ENCODE measurements around the gene ARHGEF4. TPM values are rescaled to one million over a fixed set of nuclear protein-coding genes. Genes with fewer than 3 reads are reported as not detected.

ARHGEF4 gene
- total and polyA plus RNA-seq, 2 experiments from 2014 or later, result 4.6 to 16.6 TPM

GRCh38 chr2:130871843-130872740, 35.4 kb downstream of the ARHGEF4 start:
- no peaks in the 10 kb centered on the region for H3K79me2 ChIP-seq (replicated peaks; ENCODE audit: insufficient read depth)
- Mint-ChIP-seq H3K4me3 (no peak overlapping the region), H3K9me3 (peaks cover 7% of the 10 kb centered on the region; the same call in 2 of the 3 replicates), H3K27ac (no peak overlapping the region), H3K36me3 (ENCODE audit: low read depth) (no peaks in the 10 kb centered on the region), H3K27me3 (ENCODE audit: insufficient read depth, low read depth, poor library complexity) (peaks cover 6% of the 10 kb centered on the region), H3K4me1 (no peaks in the 10 kb centered on the region)
- no peaks in the 10 kb centered on the region for H3K36me3 ChIP-seq (ENCODE audit: insufficient read depth)
- H3F3A ChIP-seq (replicated peaks; ENCODE audit: low read depth), result no peaks in the 10 kb centered on the region
- H3K9me2 ChIP-seq (ENCODE audit: insufficient read depth), result no peaks in the 10 kb centered on the region
- no peak overlapping the region for H3K4me2 ChIP-seq
- no peak overlapping the region for H2AFZ ChIP-seq
- TF ChIP-seq ZNF114 (CRISPR knock-in tag; IDR thresholded peaks at IDR 0.05) (no peak), EZH2phosphoT487 (IDR thresholded peaks at IDR 0.05; ENCODE audit: unreplicated experiment) (no peak), CTCF (conservative IDR thresholded peaks at IDR 0.05; ENCODE audit: low read depth in 2 of 2) (no peak), ETS1 (IDR thresholded peaks at IDR 0.05) (no peak), STAT1 (IDR thresholded peaks at IDR 0.05; ENCODE audit: unreplicated experiment) (no peak), ZNF462 (CRISPR knock-in tag; IDR thresholded peaks at IDR 0.05) (no peak), ZNF331 (CRISPR knock-in tag; IDR thresholded peaks at IDR 0.05; ENCODE audit: low read depth) (no peak), NANOG (IDR thresholded peaks at IDR 0.05; ENCODE audit: borderline replicate concordance) (no peak), REST (IDR thresholded peaks at IDR 0.05; ENCODE audit: unreplicated experiment) (no peak), JUNB (IDR thresholded peaks at IDR 0.05; ENCODE audit: unreplicated experiment) (no peak), POLR2AphosphoS5 (IDR thresholded peaks at IDR 0.05; ENCODE audit: low read depth) (no peak), CREB1 (CRISPR knock-in tag; IDR thresholded peaks at IDR 0.05; ENCODE audit: low read depth) (no peak), EZH2 (IDR thresholded peaks at IDR 0.05; ENCODE audit: low read depth, unreplicated experiment) (no peak)
- H3K27ac ChIP-seq (ENCODE audit: low read depth), result no peak overlapping the region
- H4K20me1 ChIP-seq (replicated peaks; ENCODE audit: insufficient read depth), result no peaks in the 10 kb centered on the region
- no peaks in the 10 kb centered on the region for H3K4me1 ChIP-seq (ENCODE audit: insufficient read depth)
- no peak overlapping the region for H3K4me3 ChIP-seq
- no peaks in the 10 kb centered on the region for H3K27me3 ChIP-seq (ENCODE audit: insufficient read depth)
- no peak for DNase-seq (ENCODE audit: low spot score)
- no peak for ATAC-seq

Measured in GM23338 (cell line).